ENCODE data around the gene AKAP7. TPM values are rescaled to one million over a fixed set of nuclear protein-coding genes. Genes with fewer than 3 reads are reported as not detected.

The AKAP7 gene
- polyA plus RNA-seq, 3 donors: 2.4 to 4.9 (median 3.4) TPM

- Histone ChIP-seq H3K36me3 (replicated peaks in 1 of 2; ENCODE audit: control insufficient read depth in 1 of 2, insufficient read depth in 2 of 2, low read length in 2 of 2) (peaks cover 0 to 23% of the 10 kb centered on the region in 2 donors), H3K4me3 (replicated peaks in 1 of 3; ENCODE audit: low read depth in 2 of 3, low read length in 3 of 3) (no peak overlapping the region), H3K27me3 (ENCODE audit: control insufficient read depth in 2 of 2, insufficient read depth in 2 of 2, low read length in 2 of 2) (no peaks in the 10 kb centered on the region), H2AFZ (ENCODE audit: insufficient read depth, low read depth, low read length, poor library complexity, severe bottlenecking) (no peak overlapping the region), H3K4me2 (replicated peaks; ENCODE audit: extremely low read depth, low read length, poor library complexity, severe bottlenecking) (no peak overlapping the region), H3K79me2 (ENCODE audit: insufficient read depth, low read length) (no peaks in the 10 kb centered on the region), H3K27ac (ENCODE audit: low read depth in 1 of 2, low read length in 2 of 2) (no peak overlapping the region), H3K9me3 (replicated peaks in 1 of 2; ENCODE audit: control insufficient read depth in 1 of 2, insufficient read depth in 1 of 2, low read length in 2 of 2) (no peaks in the 10 kb centered on the region), H4K20me1 (ENCODE audit: insufficient read depth, low read length) (no peaks in the 10 kb centered on the region), H3K4me1 (ENCODE audit: control insufficient read depth in 1 of 2, insufficient read depth in 2 of 2, low read length in 2 of 2) (no peaks in the 10 kb centered on the region), H3K9ac (ENCODE audit: insufficient read depth, low read length, poor library complexity, severe bottlenecking) (no peak overlapping the region)
- no peak overlapping the region for H3K4me3 Mint-ChIP-seq
- H3K27ac Mint-ChIP-seq: peak overlapping the region in 1 of 7 donors; percentile 5
- H3K4me1 Mint-ChIP-seq: no peaks in the 10 kb centered on the region
- peaks cover 12 to 42% of the 10 kb centered on the region in 2 donors for H3K36me3 Mint-ChIP-seq
- DNase-seq: no peak
- H3K27me3 Mint-ChIP-seq (ENCODE audit: low read depth in 3 of 3): no peaks in the 10 kb centered on the region
- intact Hi-C loops (cut with micrococcal nuclease): no loop called here
- 100% methylated on average over 1 of the region's 1 CpG for WGBS (ENCODE audit: insufficient coverage)
- no peaks in the 10 kb centered on the region for H3K9me3 Mint-ChIP-seq
- TF ChIP-seq, protein P1, sequence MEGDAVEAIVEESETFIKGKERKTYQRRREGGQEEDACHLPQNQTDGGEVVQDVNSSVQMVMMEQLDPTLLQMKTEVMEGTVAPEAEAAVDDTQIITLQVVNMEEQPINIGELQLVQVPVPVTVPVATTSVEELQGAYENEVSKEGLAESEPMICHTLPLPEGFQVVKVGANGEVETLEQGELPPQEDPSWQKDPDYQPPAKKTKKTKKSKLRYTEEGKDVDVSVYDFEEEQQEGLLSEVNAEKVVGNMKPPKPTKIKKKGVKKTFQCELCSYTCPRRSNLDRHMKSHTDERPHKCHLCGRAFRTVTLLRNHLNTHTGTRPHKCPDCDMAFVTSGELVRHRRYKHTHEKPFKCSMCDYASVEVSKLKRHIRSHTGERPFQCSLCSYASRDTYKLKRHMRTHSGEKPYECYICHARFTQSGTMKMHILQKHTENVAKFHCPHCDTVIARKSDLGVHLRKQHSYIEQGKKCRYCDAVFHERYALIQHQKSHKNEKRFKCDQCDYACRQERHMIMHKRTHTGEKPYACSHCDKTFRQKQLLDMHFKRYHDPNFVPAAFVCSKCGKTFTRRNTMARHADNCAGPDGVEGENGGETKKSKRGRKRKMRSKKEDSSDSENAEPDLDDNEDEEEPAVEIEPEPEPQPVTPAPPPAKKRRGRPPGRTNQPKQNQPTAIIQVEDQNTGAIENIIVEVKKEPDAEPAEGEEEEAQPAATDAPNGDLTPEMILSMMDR (IDR thresholded peaks at IDR 0.05): no peak
Measured at GRCh38 chr6:131163886-131164285, 28.6 kb downstream of the AKAP7 start.

DNA sequence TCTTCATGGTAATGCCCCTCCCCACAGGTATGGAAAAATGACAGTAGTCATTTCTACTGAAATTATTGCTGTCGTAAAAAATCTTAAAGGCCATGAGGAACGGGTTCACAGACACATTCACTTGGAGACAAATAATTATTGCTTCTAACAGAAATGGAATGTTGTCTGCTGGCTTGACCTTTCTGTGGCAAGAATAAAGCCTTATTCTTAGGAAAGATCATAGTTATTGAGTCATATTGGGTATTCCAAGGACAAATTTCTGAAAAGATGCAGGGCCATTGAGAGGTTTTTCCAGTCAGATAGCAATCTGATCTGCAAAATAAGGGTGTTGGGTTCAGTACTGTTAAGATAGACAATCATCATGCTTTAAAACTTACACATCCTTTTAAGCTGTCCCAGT, 29.2 kb downstream of the AKAP7 start:
- Histone ChIP-seq H3K27ac (ENCODE audit: low read depth in 1 of 2, low read length in 2 of 2) (no peak overlapping the region), H3K4me3 (replicated peaks in 1 of 3; ENCODE audit: low read depth in 2 of 3, low read length in 3 of 3) (no peak overlapping the region), H3K36me3 (replicated peaks in 1 of 2; ENCODE audit: control insufficient read depth in 1 of 2, insufficient read depth in 2 of 2, low read length in 2 of 2) (peaks cover 0 to 29% of the 10 kb centered on the region in 2 donors), H3K4me2 (replicated peaks; ENCODE audit: extremely low read depth, low read length, poor library complexity, severe bottlenecking) (no peak overlapping the region), H3K9ac (ENCODE audit: insufficient read depth, low read length, poor library complexity, severe bottlenecking) (no peak overlapping the region), H2AFZ (ENCODE audit: insufficient read depth, low read depth, low read length, poor library complexity, severe bottlenecking) (no peak overlapping the region), H3K9me3 (replicated peaks in 1 of 2; ENCODE audit: control insufficient read depth in 1 of 2, insufficient read depth in 1 of 2, low read length in 2 of 2) (no peaks in the 10 kb centered on the region), H3K79me2 (ENCODE audit: insufficient read depth, low read length) (no peaks in the 10 kb centered on the region), H3K27me3 (ENCODE audit: control insufficient read depth in 2 of 2, insufficient read depth in 2 of 2, low read length in 2 of 2) (no peaks in the 10 kb centered on the region), H3K4me1 (ENCODE audit: control insufficient read depth in 1 of 2, insufficient read depth in 2 of 2, low read length in 2 of 2) (no peaks in the 10 kb centered on the region), H4K20me1 (ENCODE audit: insufficient read depth, low read length) (no peaks in the 10 kb centered on the region)
- H3K27me3 Mint-ChIP-seq (ENCODE audit: low read depth in 3 of 3): no peaks in the 10 kb centered on the region
- peaks cover 18 to 48% of the 10 kb centered on the region in 2 donors for H3K36me3 Mint-ChIP-seq
- no peak overlapping the region for H3K27ac Mint-ChIP-seq
- no peak overlapping the region for H3K4me3 Mint-ChIP-seq
- no peak for DNase-seq
- H3K9me3 Mint-ChIP-seq: no peaks in the 10 kb centered on the region
- TF ChIP-seq, protein P1 (IDR thresholded peaks at IDR 0.05): no peak
- WGBS (ENCODE audit: insufficient coverage): no CpG with 5 or more reads among the region's 2 CpGs
- intact Hi-C loops (cut with micrococcal nuclease): no loop called here
- H3K4me1 Mint-ChIP-seq: no peaks in the 10 kb centered on the region

Data from CD14-positive monocyte (primary cell).